Subcutaneous adipose tissue (tissue), 4 donors: Measurements from ENCODE around the gene ZNF763. TPM values are rescaled to one million over a fixed set of nuclear protein-coding genes. Genes with fewer than 3 reads are reported as not detected.

Experiments
- CTCF ChIP-seq: fragments of 450-650 bp; IDR thresholded peaks from one replicate; pipeline ENCODE4 v1.5.1; 2016; ENCODE audit warnings: low read depth, mild to moderate bottlenecking, control low read depth, antibody characterized with exemption, moderate library complexity
- total RNA-seq, 4 donors: library from RNA; depleted of rRNA; stranded (reverse); fragments of >200 nt; gene quantifications; one replicate each; pipeline ENCODE4 v1.1.0, GENCODE V29; 2016

ZNF763 gene
- total RNA-seq, result 1 to 10 TPM; 3.2 to 7.5 (median 4.6) TPM

- no peak for TF ChIP-seq CTCF
These were observed at the start of gene ZNF763 for GRCh38 chr19:11964858-11965645. Gene ZNF763, plus strand, starts transcription at chr19:11965040. Its CDS starts 169 bp downstream, at chr19:11965209.

- no peak for TF ChIP-seq CTCF
These were observed 42.9 kb upstream of the ZNF763 start for GRCh38 chr19:11921852-11922495.

GRCh38 chr19:11924886-11925650 is 39.8 kb upstream of the ZNF763 start, which contains the start of gene ZNF700:
Gene ZNF700, plus strand, starts transcription at chr19:11925107. Its CDS starts 104 bp downstream, at chr19:11925211.
- no peak for TF ChIP-seq CTCF

- no peak for TF ChIP-seq CTCF
These were observed 37.6 kb upstream of the ZNF763 start for GRCh38 chr19:11927227-11927626.

GRCh38 chr19:11931051-11931450 is 33.8 kb upstream of the ZNF763 start:
- TF ChIP-seq CTCF, result no peak

- no peak for TF ChIP-seq CTCF
These were observed 33.3 kb upstream of the ZNF763 start for GRCh38 chr19:11931513-11931912.
